Coronary artery (tissue), 2 donors: Measurements from ENCODE around the gene NAALADL1.
A peak's percentile ranks its signal among the peaks of the same experiment; 100 is the strongest.

Experiments used
- DNase-seq: peaks from one replicate; pipeline ENCODE4 v3.0.0-alpha.2; 2017; ENCODE audit warnings: low spot score
- H3K27ac ChIP-seq, 2 donors: fragments of 200-600 bp; sonication (generic); one replicate each; pipeline ENCODE4 v1.5.1; 2016 to 2019
- H3K4me3 ChIP-seq: fragments of 200-600 bp; sonication (generic); 2 replicates; pipeline ENCODE4 v1.5.1; 2016; ENCODE audit warnings: mild to moderate bottlenecking, moderate library complexity
- CTCF ChIP-seq: fragments of 200-600 bp; sonication (generic); IDR thresholded peaks from one replicate; pipeline ENCODE4 v1.5.1; 2019; ENCODE audit warnings: antibody characterized with exemption

Gene NAALADL1

GRCh38 chr11:65087827-65088226, 29.5 kb upstream of the NAALADL1 start:
- no peak overlapping the region for H3K27ac ChIP-seq
- DNase-seq: no peak
- no peak for TF ChIP-seq CTCF
- no peak overlapping the region for H3K4me3 ChIP-seq

GRCh38 chr11:65087216-65087615, 28.9 kb upstream of the NAALADL1 start:
- DNase-seq: no peak
- no peak overlapping the region for H3K27ac ChIP-seq

GRCh38 chr11:65086809-65087208, 28.5 kb upstream of the NAALADL1 start:
- Histone ChIP-seq H3K4me3 (no peak overlapping the region), H3K27ac (no peak overlapping the region)
- no peak for TF ChIP-seq CTCF
- DNase-seq: no peak

More at GRCh38 chr11:65087216-65087615, 28.9 kb upstream of the NAALADL1 start:
- TF ChIP-seq CTCF: no peak
- H3K4me3 ChIP-seq: no peak overlapping the region

GRCh38 chr11:65085446-65085845, 27.1 kb upstream of the NAALADL1 start:
- no peak overlapping the region for H3K4me3 ChIP-seq

DNA sequence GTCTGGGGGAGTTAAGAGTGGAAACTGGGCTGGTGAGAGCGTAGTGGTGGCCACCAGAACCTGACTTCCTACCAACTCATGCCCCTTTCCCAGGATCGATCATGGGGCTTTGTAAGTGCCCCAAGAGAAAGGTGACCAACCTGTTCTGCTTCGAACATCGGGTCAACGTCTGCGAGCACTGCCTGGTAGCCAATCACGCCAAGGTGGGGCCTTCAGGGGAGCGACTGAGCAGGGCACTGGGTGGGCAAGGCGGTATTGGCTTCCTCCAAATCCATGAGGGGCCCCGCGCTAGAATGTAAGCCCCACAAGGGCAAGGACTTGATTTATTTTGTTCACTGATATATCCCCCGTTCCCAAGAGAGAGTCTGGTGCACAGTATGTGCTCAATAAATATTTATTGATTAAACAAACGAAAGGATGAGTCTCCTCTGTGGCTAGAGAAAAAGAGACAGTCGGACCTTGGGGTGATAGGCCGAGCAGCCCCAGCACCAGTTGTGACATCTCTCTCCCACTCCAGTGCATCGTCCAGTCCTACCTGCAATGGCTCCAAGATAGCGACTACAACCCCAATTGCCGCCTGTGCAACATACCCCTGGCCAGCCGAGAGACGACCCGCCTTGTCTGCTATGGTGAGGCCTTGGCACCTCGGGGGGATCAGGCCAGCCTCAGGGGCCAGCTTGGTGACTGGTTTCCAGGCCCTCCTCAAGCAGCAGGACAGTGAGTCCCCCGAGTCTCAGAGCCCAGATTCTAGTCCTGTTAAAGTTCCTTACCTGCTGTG, 26.4 kb upstream of the NAALADL1 start:
- Histone ChIP-seq H3K27ac (peak overlapping the region; percentile 94 to 97), H3K4me3 (peak overlapping the region; percentile 85)
- no peak for TF ChIP-seq CTCF
- DNase-seq: no peak

More at GRCh38 chr11:65085446-65085845, 27.1 kb upstream of the NAALADL1 start:
- TF ChIP-seq CTCF: no peak
- H3K27ac ChIP-seq: no peak overlapping the region
- no peak for DNase-seq

- TF ChIP-seq CTCF: no peak
- Histone ChIP-seq H3K27ac (peak within 1 kb of the TSS; percentile 94 to 97), H3K4me3 (peak within 1 kb of the TSS; percentile 85)
- peak; percentile 94 for DNase-seq
These were observed 25.7 kb upstream of the NAALADL1 start, which contains the start of the genes CDCA5 and ZFPL1 for GRCh38 chr11:65083834-65084597. Gene CDCA5 (minus strand): TSS chr11:65084040. CDS start chr11:65083978, 62 bp downstream. Gene ZFPL1 (plus strand): TSS chr11:65084222. CDS start chr11:65084699, 477 bp downstream.
